IMR-90 (cell line): Measurements from ENCODE around the gene HHLA2. TPM values are rescaled to one million over a fixed set of nuclear protein-coding genes. Genes with fewer than 3 reads are reported as not detected.

Experiments
- ATAC-seq: fragments of 200-7000 bp; cut with Tn5 transposase; 2 replicates; pipeline ENCODE4 v1.9.1; 2020; ENCODE audit warnings: low read depth, mild to moderate bottlenecking, moderate library complexity
- BruUV-seq: library from RNA; stranded (reverse); fragments of 400-500 nt; replicated peaks from 2 replicates; lab custom pipeline; 2021; lab: Mats Ljungman, UMichigan
- CTCF ChIA-PET: fragments of 300-600 bp; formaldehyde crosslinking; extraction: SDS; loops from one replicate; lab custom pipeline; 2021; ENCODE audit warnings: antibody characterized with exemption; lab: Yijun Ruan, JAX
- POLR2A ChIA-PET: fragments of 300-600 bp; sonication (Branson Sonifier 250); formaldehyde crosslinking; loops from one replicate; lab custom pipeline; 2022; ENCODE audit warnings: antibody characterized with exemption; ENCODE audit not compliant: unreplicated experiment; lab: Charles Lee
- DNase-seq: peaks from one replicate; pipeline ENCODE4 v3.0.0; 2013
- H2AFZ ChIP-seq: replicated peaks from 2 replicates; pipeline ENCODE3; 2013; ENCODE audit warnings: low read length, mild to moderate bottlenecking; ENCODE audit not compliant: poor library complexity
- H2AK5ac ChIP-seq: 2 replicates; pipeline ENCODE4 v1.6.1; 2013; ENCODE audit warnings: low read depth, low read length, inconsistent platforms
- H2AK9ac ChIP-seq: replicated peaks from 2 replicates; pipeline ENCODE3; 2013; ENCODE audit warnings: mild to moderate bottlenecking, low read depth, low read length, moderate library complexity; ENCODE audit not compliant: poor library complexity
- H2BK120ac ChIP-seq: 2 replicates; pipeline ENCODE4 v1.6.1; 2013; ENCODE audit warnings: low read depth, low read length, inconsistent platforms
- H2BK15ac ChIP-seq: 3 replicates; pipeline ENCODE4 v1.6.1; 2013; ENCODE audit warnings: low read depth, low read length, inconsistent platforms
- H2BK20ac ChIP-seq: 2 replicates; pipeline ENCODE4 v1.6.1; 2013; ENCODE audit warnings: low read depth, mild to moderate bottlenecking, inconsistent platforms, low read length, moderate library complexity
- H2BK5ac ChIP-seq: 2 replicates; pipeline ENCODE4 v1.6.1; 2013; ENCODE audit warnings: mild to moderate bottlenecking, low read depth, low read length, inconsistent platforms; ENCODE audit not compliant: poor library complexity, severe bottlenecking
- H3K14ac ChIP-seq: replicated peaks from 2 replicates; pipeline ENCODE4 v1.6.1; 2013; ENCODE audit warnings: low read depth, low read length, inconsistent platforms
- H3K18ac ChIP-seq: 2 replicates; pipeline ENCODE4 v1.6.1; 2013; ENCODE audit warnings: low read depth, low read length, control low read depth
- H3K23ac ChIP-seq: 2 replicates; pipeline ENCODE4 v1.6.1; 2013; ENCODE audit warnings: low read depth, low read length, inconsistent platforms
- H3K27ac ChIP-seq: 2 replicates; pipeline ENCODE4 v1.5.1; 2013; ENCODE audit warnings: mild to moderate bottlenecking, control low read depth, low read length; ENCODE audit not compliant: insufficient read depth
- H3K27me3 ChIP-seq: 2 replicates; pipeline ENCODE4 v1.6.1; 2013; ENCODE audit warnings: low read length; ENCODE audit not compliant: control insufficient read depth, insufficient read depth
- H3K36me3 ChIP-seq: 2 replicates; pipeline ENCODE4 v1.6.1; 2013; ENCODE audit warnings: low read length, mixed read lengths; ENCODE audit not compliant: control insufficient read depth, insufficient read depth
- H3K4ac ChIP-seq: 2 replicates; pipeline ENCODE4 v1.6.1; 2013; ENCODE audit warnings: low read depth, low read length, inconsistent platforms
- H3K4me1 ChIP-seq: 2 replicates; pipeline ENCODE4 v1.6.1; 2013; ENCODE audit warnings: low read length, mixed read lengths; ENCODE audit not compliant: control insufficient read depth, insufficient read depth
- H3K4me2 ChIP-seq: 2 replicates; pipeline ENCODE4 v1.6.1; 2013; ENCODE audit warnings: low read depth, mild to moderate bottlenecking, control low read depth, low read length, moderate library complexity
- H3K4me3 ChIP-seq: 2 replicates; pipeline ENCODE4 v1.5.1; 2013; ENCODE audit warnings: low read depth, mild to moderate bottlenecking, control low read depth, low read length, moderate library complexity; ENCODE audit not compliant: insufficient read depth
- H3K56ac ChIP-seq: 2 replicates; pipeline ENCODE4 v1.6.1; 2013; ENCODE audit warnings: low read length, inconsistent platforms; ENCODE audit not compliant: insufficient read depth; ENCODE audit errors: extremely low read depth
- H3K79me1 ChIP-seq, 2 experiments: 2 replicates each; pipeline ENCODE4 v1.6.1; 2013; ENCODE audit warnings: low read length in 2 of 2, inconsistent platforms in 1 of 2, low read depth in 1 of 2
- H3K9ac ChIP-seq: 2 replicates; pipeline ENCODE4 v1.6.1; 2013; ENCODE audit warnings: low read depth, low read length, control low read depth
- H3K9me1 ChIP-seq: 2 replicates; pipeline ENCODE4 v1.6.1; 2013; ENCODE audit warnings: low read length, inconsistent platforms; ENCODE audit not compliant: insufficient read depth
- H3K9me3 ChIP-seq: 2 replicates; pipeline ENCODE4 v1.6.1; 2013; ENCODE audit warnings: low read length; ENCODE audit not compliant: control insufficient read depth, insufficient read depth
- H4K20me1 ChIP-seq: 2 replicates; pipeline ENCODE4 v1.6.1; 2013; ENCODE audit warnings: low read length, inconsistent platforms; ENCODE audit not compliant: insufficient read depth
- H4K5ac ChIP-seq: 2 replicates; pipeline ENCODE4 v1.6.1; 2013; ENCODE audit warnings: mild to moderate bottlenecking, low read depth, low read length, control low read depth
- H4K8ac ChIP-seq, 2 experiments: 2 replicates each; pipeline ENCODE4 v1.6.1; 2013; ENCODE audit warnings: low read depth in 2 of 2, low read length in 2 of 2, control low read depth in 1 of 2, inconsistent platforms in 1 of 2
- H4K91ac ChIP-seq: 2 replicates; pipeline ENCODE4 v1.6.1; 2013; ENCODE audit warnings: low read depth, low read length, inconsistent platforms; ENCODE audit not compliant: insufficient read depth
- BHLHE40 ChIP-seq: fragments of 150-350 bp; IDR thresholded peaks from 2 replicates; pipeline ENCODE4 v1.6.1; 2016; ENCODE audit warnings: mild to moderate bottlenecking, low read depth, low read length
- CEBPB ChIP-seq: IDR thresholded peaks from 2 replicates; pipeline ENCODE4 v1.6.1; 2012; ENCODE audit warnings: low read depth, low read length, improper control_type of control experiment
- CHD1 ChIP-seq: IDR thresholded peaks from 2 replicates; pipeline ENCODE4 v1.6.1; 2012; ENCODE audit warnings: low read depth, low read length, improper control_type of control experiment
- CTCF ChIP-seq: conservative IDR thresholded peaks from 2 replicates; pipeline ENCODE4 v1.5.1; 2012; ENCODE audit warnings: mild to moderate bottlenecking, low read depth, low read length, improper control_type of control experiment
- ELK1 ChIP-seq: fragments of 150-350 bp; IDR thresholded peaks from 2 replicates; pipeline ENCODE4 v1.6.1; 2016; ENCODE audit warnings: low read depth, mild to moderate bottlenecking, low read length, moderate library complexity, borderline replicate concordance
- FOS ChIP-seq: fragments of 150-350 bp; IDR thresholded peaks from 2 replicates; pipeline ENCODE4 v1.6.1; 2016; ENCODE audit warnings: low read depth, low read length
- MAFK ChIP-seq: IDR thresholded peaks from 2 replicates; pipeline ENCODE4 v1.6.1; 2012; ENCODE audit warnings: low read depth, low read length, improper control_type of control experiment
- MAZ ChIP-seq: IDR thresholded peaks from 2 replicates; pipeline ENCODE4 v1.6.1; 2012; ENCODE audit warnings: low read depth, mild to moderate bottlenecking, low read length, improper control_type of control experiment, moderate library complexity, borderline replicate concordance
- MXI1 ChIP-seq: IDR thresholded peaks from 2 replicates; pipeline ENCODE4 v1.6.1; 2012; ENCODE audit warnings: low read depth, mild to moderate bottlenecking, low read length, moderate library complexity, borderline replicate concordance
- NFE2L2 ChIP-seq: fragments of 150-350 bp; IDR thresholded peaks from 2 replicates; pipeline ENCODE4 v1.6.1; 2016; ENCODE audit warnings: low read depth, mild to moderate bottlenecking, low read length
- POLR2A ChIP-seq: IDR thresholded peaks from 2 replicates; pipeline ENCODE4 v1.6.1; 2012; ENCODE audit warnings: mild to moderate bottlenecking, low read depth, low read length
- RAD21 ChIP-seq: IDR thresholded peaks from 2 replicates; pipeline ENCODE4 v1.6.1; 2012; ENCODE audit warnings: low read length, improper control_type of control experiment
- RCOR1 ChIP-seq: IDR thresholded peaks from 2 replicates; pipeline ENCODE4 v1.6.1; 2012; ENCODE audit warnings: mild to moderate bottlenecking, low read length, improper control_type of control experiment; ENCODE audit not compliant: insufficient replicate concordance
- RFX5 ChIP-seq: IDR thresholded peaks from 2 replicates; pipeline ENCODE4 v1.8.0; 2012; ENCODE audit warnings: low read depth, mild to moderate bottlenecking, low read length, moderate library complexity
- SMC3 ChIP-seq: fragments of 150-350 bp; IDR thresholded peaks from 2 replicates; pipeline ENCODE4 v1.6.1; 2016; ENCODE audit warnings: low read depth, mild to moderate bottlenecking, antibody characterized with exemption, low read length, moderate library complexity
- USF2 ChIP-seq: fragments of 150-350 bp; IDR thresholded peaks from 2 replicates; pipeline ENCODE4 v1.6.1; 2017; ENCODE audit warnings: mild to moderate bottlenecking, antibody characterized with exemption, low read length, low read depth
- WGBS, 2 experiments: methylation state at CpG; one replicate each; pipeline versions ENCODE4 v1.1.5 to v1.1.7; 2013; ENCODE audit warnings: missing lambda C conversion rate in 2 of 2; ENCODE audit not compliant: insufficient read length in 1 of 2; ENCODE audit errors: extremely low coverage in 2 of 2; 5-methylcytosine and 5-hydroxymethylcytosine counted together
- dilution Hi-C: fragments of 300-500 bp; cut with HindIII; formaldehyde crosslinking; loops from one replicate; pipeline ENCODE4 v1.14.3; 2018; ENCODE audit warnings: low sequenced_read_pairs; ENCODE audit not compliant: unreplicated experiment
- in situ Hi-C: fragments of 300-500 bp; cut with MboI; formaldehyde crosslinking; loops from 3 replicates; pipeline ENCODE4 v1.14.3; 2019; ENCODE audit warnings: low sequenced_read_pairs, inconsistent platforms, mixed read lengths
- intact Hi-C: fragments of 100-400 bp; cut with micrococcal nuclease; formaldehyde crosslinking; loops from 2 replicates; pipeline ENCODE4 v1.10.0; 2022
- polyA plus RNA-seq, 3 experiments: library from polyadenylated mRNA; depleted of rRNA; stranded (reverse); fragments of >200 nt; gene quantifications; 2 replicates each; pipeline ENCODE4 v1.2.3, GENCODE V29; 2012; ENCODE audit warnings: low replicate concordance in 1 of 3
- total RNA-seq: library from RNA; depleted of rRNA; stranded (reverse); fragments of >200 nt; gene quantifications from 2 replicates; pipeline ENCODE4 v1.2.3, GENCODE V29; 2012

The HHLA2 gene
- total and polyA plus RNA-seq, 2 of the 4 experiments (the other 2 are of a cell fraction): not detected

- Histone ChIP-seq H3K27me3 (0 out of 2 replicates have a peak, but pooled peaks cover 3% of the 10 kb centered on the region), H3K4me3 (no peak overlapping the region), H3K36me3 (no peaks in the 10 kb centered on the region), H2BK20ac (no peak overlapping the region), H3K9ac (no peak overlapping the region), H2AK9ac (no peak overlapping the region), H3K18ac (no peak overlapping the region), H3K56ac (no peak overlapping the region), H3K14ac (no peak overlapping the region), H2AFZ (no peak overlapping the region), H4K5ac (no peak overlapping the region), H3K4me1 (peaks cover 2% of the 10 kb centered on the region; the same call in 1 of the 2 replicates), H4K20me1 (no peaks in the 10 kb centered on the region), H3K9me1 (no peaks in the 10 kb centered on the region), H3K79me1 (no peaks in the 10 kb centered on the region), H2BK15ac (no peak overlapping the region), H3K9me3 (no peaks in the 10 kb centered on the region), H2BK5ac (no peak overlapping the region), H3K4ac (no peak overlapping the region), H3K23ac (no peak overlapping the region), H4K91ac (no peak overlapping the region), H3K27ac (no peak overlapping the region), H2AK5ac (no peak overlapping the region), H2BK120ac (no peak overlapping the region), H4K8ac (no peak overlapping the region), H3K4me2 (no peak overlapping the region; the same call in 1 of the 2 replicates)
- CTCF ChIA-PET: no interaction called here
- TF ChIP-seq BHLHE40: no peak
- TF ChIP-seq ELK1: no peak
- no peak for TF ChIP-seq FOS
- no peak for TF ChIP-seq CTCF
- no peak for TF ChIP-seq RAD21
- TF ChIP-seq CHD1: no peak
- TF ChIP-seq MAZ: no peak
- TF ChIP-seq RCOR1: no peak
- TF ChIP-seq USF2: no peak
- no peak for TF ChIP-seq NFE2L2
- TF ChIP-seq SMC3: no peak
- TF ChIP-seq RFX5: no peak
- TF ChIP-seq MAFK: no peak
- no peak for TF ChIP-seq POLR2A
- TF ChIP-seq MXI1: no peak
- no peak for TF ChIP-seq CEBPB
- intact Hi-C loops: no loop called here
- dilution Hi-C loops: no loop called here
- peak; percentile 53 for ATAC-seq
- BruUV-seq: no TSS peak
- in situ Hi-C loops: no loop called here
- POLR2A ChIA-PET: no interaction called here
- WGBS, 2 experiments: 17% methylated on average over 1 of the region's 1 CpG; no CpG with 5 or more reads in 1 of the 2 experiments
- DNase-seq: peak; percentile 54
Measured at GRCh38 chr3:108312656-108313055, 16.3 kb downstream of the HHLA2 start.
